GM13977 (cell line): ENCODE results near the gene DGKD.
"Not testable (repeated sequence)": the region's sequence is repeated elsewhere in the genome, so short reads cannot be mapped to it uniquely, and the experiment has no call there.

ENCODE experiments used
- DNase-seq: peaks from one replicate; pipeline ENCODE4 v3.0.0; 2012; ENCODE audit warnings: low spot score
- in situ Hi-C: fragments of 300-500 bp; cut with MboI; formaldehyde crosslinking; loops from one replicate; pipeline ENCODE4 v1.12.0; 2022; ENCODE audit warnings: low sequenced_read_pairs, low pct_unique_long_range_greater_than_20kb, mixed read lengths, inconsistent platforms; ENCODE audit not compliant: unreplicated experiment
- TF ChIP-seq, protein P1 (sequence below): IDR thresholded peaks from 2 replicates; pipeline ENCODE4 v1.5.1; 2012; ENCODE audit warnings: mild to moderate bottlenecking, control low read depth; ENCODE audit not compliant: insufficient read depth; ENCODE audit errors: extremely low read depth, missing control alignments

The DGKD gene

DNA sequence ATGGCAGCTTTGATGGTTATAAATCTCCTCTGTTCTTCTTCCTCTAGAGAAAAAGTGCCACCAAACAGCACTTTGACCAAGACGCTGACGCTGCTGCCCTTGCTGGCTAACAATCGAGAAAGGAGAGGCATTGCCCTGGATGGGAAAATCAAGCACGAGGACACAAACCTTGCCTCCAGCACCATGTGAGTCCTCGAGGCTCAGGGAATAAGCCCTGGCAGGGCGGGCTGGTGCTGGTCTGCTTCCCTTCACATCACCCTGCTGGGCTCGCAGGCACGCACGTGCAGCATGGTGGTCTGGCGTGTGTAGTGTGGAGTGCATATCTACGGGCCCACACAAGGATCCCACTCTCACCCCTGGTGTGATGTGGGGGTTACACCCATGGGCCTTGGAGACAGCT is 19.4 kb upstream of the DGKD start:
- TF ChIP-seq, protein P1, sequence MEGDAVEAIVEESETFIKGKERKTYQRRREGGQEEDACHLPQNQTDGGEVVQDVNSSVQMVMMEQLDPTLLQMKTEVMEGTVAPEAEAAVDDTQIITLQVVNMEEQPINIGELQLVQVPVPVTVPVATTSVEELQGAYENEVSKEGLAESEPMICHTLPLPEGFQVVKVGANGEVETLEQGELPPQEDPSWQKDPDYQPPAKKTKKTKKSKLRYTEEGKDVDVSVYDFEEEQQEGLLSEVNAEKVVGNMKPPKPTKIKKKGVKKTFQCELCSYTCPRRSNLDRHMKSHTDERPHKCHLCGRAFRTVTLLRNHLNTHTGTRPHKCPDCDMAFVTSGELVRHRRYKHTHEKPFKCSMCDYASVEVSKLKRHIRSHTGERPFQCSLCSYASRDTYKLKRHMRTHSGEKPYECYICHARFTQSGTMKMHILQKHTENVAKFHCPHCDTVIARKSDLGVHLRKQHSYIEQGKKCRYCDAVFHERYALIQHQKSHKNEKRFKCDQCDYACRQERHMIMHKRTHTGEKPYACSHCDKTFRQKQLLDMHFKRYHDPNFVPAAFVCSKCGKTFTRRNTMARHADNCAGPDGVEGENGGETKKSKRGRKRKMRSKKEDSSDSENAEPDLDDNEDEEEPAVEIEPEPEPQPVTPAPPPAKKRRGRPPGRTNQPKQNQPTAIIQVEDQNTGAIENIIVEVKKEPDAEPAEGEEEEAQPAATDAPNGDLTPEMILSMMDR: no peak
- in situ Hi-C loops: no loop called here
- no peak for DNase-seq

DNA sequence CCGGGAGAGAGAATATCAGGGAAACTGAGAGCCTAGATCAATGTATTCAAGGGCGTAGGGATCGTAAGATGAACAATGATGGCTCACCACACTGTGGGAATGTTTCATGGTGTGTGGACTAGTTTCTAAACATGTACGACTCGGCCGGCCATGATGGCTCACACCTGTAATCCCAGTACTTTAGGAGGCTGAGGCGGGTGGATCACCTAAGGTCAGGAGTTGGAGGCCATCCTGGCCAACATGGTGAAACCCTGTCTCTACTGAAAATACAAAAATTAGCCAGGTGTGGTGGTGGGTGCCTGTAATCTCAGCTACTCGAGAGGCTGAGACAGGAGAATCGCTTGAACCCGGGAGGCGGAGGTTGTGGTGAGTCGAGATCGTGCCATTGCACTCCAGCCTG is 18.2 kb upstream of the DGKD start:
- in situ Hi-C loops, DNase-seq: not testable (repeated sequence)

DNA sequence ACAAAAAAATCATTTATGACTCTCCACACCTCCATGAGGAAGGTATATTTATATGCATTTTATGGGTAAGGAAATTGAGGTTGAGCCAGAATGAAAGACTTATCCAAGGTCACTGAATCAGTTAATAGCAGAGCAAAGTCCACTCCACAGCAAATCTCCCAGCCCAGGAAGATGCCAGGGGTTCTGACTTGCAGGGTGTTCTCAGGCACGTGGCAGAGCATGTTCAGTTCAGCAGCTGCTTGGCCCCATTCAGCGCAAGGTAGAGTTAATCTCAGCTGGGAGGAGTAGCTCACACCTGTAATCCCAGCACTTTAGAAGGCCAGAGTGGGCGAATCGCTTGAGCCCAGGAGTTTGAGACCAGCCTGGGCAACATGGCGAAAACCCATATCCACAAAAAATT is 17.8 kb upstream of the DGKD start:
- no peak for DNase-seq
- TF ChIP-seq, protein P1: no peak
- in situ Hi-C loops: no loop called here

DNA sequence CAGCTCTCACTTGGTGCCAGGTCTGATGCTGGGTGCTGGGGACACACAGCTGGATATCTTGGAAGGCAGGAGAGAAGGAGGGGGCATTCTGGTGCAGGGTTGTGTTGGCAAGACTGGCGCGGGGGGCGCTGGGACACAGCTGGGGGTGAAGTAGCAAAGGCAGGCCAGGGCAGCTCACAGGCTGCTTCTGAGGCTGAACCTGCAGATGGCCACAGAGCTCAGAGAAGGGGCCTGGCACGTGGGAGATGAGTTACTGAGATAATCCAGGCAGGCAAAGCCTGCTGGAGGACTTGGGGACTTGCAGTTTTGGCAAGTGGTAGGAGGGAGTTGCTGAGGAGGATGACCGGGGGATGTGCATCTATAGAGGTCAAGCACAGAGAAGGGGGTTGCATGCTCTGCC is 16.2 kb upstream of the DGKD start:
- in situ Hi-C loops: no loop called here
- no peak for DNase-seq
- TF ChIP-seq, protein P1: no peak

DNA sequence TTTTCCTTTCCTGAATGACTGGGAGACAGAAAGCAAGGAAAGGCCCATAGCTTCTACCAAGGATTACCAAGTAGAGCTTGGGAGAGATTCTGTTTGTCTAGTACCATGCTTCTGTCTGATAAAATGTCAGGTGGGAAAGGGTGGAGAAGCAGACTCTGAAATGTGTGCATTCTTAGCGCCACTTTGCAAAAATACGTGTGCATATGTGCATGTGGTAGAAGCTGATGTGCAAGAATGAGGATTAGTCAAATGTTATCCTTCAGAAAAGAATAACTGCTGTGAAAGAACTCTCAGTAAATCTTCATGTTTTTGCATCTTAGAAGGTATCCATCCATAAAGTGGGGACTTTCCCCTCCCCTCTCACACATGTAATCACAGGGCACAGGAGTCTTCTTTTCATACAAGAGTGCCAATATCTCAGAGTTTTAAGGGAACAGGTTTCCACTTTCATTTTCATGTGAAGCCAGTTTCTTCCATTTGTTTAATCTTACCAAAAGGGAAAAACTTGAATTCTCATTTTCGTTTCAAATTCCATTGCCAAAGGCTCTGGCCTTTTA is 15.4 kb upstream of the DGKD start:
- in situ Hi-C loops: no loop called here
- TF ChIP-seq, protein P1: no peak

DNA sequence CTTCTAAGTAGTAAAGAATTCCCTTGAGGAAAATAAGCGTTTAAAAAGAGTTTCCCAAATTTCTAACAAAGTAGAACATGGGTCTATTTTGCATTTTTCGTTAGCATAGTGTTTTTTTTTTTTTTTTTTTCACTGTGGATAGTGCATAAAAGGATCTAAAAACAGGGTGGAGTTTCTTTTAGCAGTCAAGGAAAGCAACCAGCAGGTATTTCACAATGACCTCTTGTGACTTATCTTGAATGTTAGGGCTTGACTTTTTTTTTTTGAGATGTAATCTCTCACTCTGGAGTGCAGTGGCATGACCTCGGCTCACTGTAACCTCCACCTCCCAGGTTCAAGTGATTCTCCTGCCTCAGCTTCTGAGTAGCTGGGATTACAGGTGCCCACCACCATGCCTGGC is 14.9 kb upstream of the DGKD start:
- DNase-seq: no peak
- TF ChIP-seq, protein P1: no peak
- in situ Hi-C loops: no loop called here

More for the DNA sequence above, 15.4 kb upstream of the DGKD start:
- DNase-seq: no peak

DNA sequence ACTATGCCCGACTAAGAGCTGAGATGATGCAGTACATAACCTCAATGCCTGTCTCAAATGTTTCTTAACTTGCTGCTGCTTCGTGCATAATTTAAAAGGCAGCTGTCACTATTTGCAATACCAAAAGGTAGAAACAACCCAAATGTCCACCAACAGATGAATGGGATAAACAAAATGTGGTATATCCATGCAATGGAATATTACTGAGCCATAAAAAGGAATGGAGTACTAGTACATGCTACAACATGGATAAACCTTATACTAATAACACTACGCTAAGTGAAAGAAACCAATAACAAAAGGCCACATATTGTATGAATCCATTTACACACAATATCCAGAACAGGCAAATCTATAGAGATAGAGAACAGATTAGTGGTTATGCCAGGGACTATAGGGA is 13.0 kb upstream of the DGKD start:
- TF ChIP-seq, protein P1: no peak
- no peak for DNase-seq
- in situ Hi-C loops: no loop called here
